Activated CD4-positive, alpha-beta T cell treated with anti-CD3 and anti-CD28 coated beads, Interleukin-2, amount 10 ng/mL, durations not matched to agents 7 days and 5 days (primary cell): ENCODE results near the gene SPTBN4. TPM values are rescaled to one million over a fixed set of nuclear protein-coding genes. Genes with fewer than 3 reads are reported as not detected.
"Not testable (repeated sequence)": the region's sequence is repeated elsewhere in the genome, so short reads cannot be mapped to it uniquely, and the experiment has no call there.

ENCODE experiments used
- CTCF ChIA-PET: fragments of 350-600 bp; sonication (Branson Sonifier 250); formaldehyde crosslinking; loops from one replicate; lab custom pipeline; 2021; ENCODE audit warnings: antibody characterized with exemption; lab: Charles Lee
- POLR2A ChIA-PET: fragments of 350-600 bp; sonication (Branson Sonifier 250); formaldehyde crosslinking; loops from one replicate; lab custom pipeline; 2021; ENCODE audit warnings: antibody characterized with exemption; lab: Charles Lee
- DNase-seq: peaks from one replicate; pipeline ENCODE4 v3.0.0-alpha.2; 2020
- H3K27ac Mint-ChIP-seq: one replicate; pipeline ENCODE4 v1.8.0; 2021; ENCODE audit warnings: mild to moderate bottlenecking, moderate library complexity, mixed read lengths
- H3K27me3 Mint-ChIP-seq: one replicate; pipeline ENCODE4 v1.8.0; 2021; ENCODE audit warnings: mixed read lengths
- H3K36me3 Mint-ChIP-seq: one replicate; pipeline ENCODE4 v1.8.0; 2021; ENCODE audit warnings: low read depth, mixed read lengths
- H3K4me1 Mint-ChIP-seq: one replicate; pipeline ENCODE4 v1.8.0; 2021; ENCODE audit warnings: mixed read lengths
- H3K4me3 Mint-ChIP-seq: one replicate; pipeline ENCODE4 v1.8.0; 2021; ENCODE audit warnings: mild to moderate bottlenecking, moderate library complexity, mixed read lengths
- H3K9me3 Mint-ChIP-seq: one replicate; pipeline ENCODE4 v1.8.0; 2021; ENCODE audit warnings: mixed read lengths
- total RNA-seq, 2 experiments: library from RNA; stranded (reverse); gene quantifications; one replicate each; pipeline ENCODE4 v1.2.3, GENCODE V29; 2021

SPTBN4 gene
- total RNA-seq, 2 experiments from 2014 or later = 0.23 to 0.50 TPM

DNA sequence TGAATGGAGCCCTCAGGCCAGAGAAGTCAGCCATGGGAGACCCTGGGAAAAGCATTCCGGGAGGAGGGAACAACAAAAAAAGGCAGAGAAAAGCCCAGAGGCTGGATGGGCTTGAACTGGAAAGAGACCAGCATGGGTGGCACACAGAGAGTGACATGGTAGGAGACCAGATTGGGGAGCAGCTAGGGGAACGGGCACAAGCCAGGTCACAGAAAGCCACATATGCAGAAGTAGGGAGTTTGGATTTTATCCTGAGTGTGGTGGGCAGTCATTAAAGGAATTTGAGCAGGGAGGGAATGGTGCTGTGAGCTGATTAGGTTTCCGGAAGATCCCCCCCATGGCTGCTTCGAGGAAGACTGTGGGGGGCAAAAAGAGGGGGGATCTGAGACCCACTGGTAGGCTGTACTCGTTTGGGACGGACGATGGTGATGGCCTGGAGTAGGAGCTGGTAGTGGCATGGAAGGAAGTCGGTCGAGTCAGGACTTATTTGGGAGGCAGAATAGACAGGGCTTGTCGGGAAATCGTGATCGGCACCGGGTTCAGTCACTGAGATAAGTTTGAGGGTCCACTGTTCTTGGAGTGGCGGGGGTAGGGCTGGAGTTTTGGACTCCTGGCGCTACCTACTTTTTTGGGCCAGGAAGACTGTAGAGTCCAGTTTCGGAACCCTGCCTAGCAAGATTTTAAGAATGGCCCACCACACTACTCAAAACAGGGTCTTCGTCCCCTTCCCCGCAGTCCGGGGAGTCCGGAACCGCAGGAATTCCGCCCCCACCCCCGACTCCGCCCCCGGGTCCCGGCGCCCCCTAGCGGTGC lies 42.0 kb upstream of the SPTBN4 start:
- H3K4me3 Mint-ChIP-seq = peak overlapping the region; percentile 99
- POLR2A ChIA-PET = no interaction called here
- no peaks in the 10 kb centered on the region for H3K27me3 Mint-ChIP-seq
- H3K27ac Mint-ChIP-seq = peak overlapping the region; percentile 98
- CTCF ChIA-PET = interaction anchor here (0.7 to 1.2 kb wide), 3 partner anchors 8 to 176 kb away, joined by 3 to 7 read pairs (median 3); partner anchors contain the start of gene LTBP4
- peaks cover 10% of the 10 kb centered on the region for H3K36me3 Mint-ChIP-seq
- H3K4me1 Mint-ChIP-seq = peaks cover 37% of the 10 kb centered on the region
- no peak for DNase-seq
- no peaks in the 10 kb centered on the region for H3K9me3 Mint-ChIP-seq

DNA sequence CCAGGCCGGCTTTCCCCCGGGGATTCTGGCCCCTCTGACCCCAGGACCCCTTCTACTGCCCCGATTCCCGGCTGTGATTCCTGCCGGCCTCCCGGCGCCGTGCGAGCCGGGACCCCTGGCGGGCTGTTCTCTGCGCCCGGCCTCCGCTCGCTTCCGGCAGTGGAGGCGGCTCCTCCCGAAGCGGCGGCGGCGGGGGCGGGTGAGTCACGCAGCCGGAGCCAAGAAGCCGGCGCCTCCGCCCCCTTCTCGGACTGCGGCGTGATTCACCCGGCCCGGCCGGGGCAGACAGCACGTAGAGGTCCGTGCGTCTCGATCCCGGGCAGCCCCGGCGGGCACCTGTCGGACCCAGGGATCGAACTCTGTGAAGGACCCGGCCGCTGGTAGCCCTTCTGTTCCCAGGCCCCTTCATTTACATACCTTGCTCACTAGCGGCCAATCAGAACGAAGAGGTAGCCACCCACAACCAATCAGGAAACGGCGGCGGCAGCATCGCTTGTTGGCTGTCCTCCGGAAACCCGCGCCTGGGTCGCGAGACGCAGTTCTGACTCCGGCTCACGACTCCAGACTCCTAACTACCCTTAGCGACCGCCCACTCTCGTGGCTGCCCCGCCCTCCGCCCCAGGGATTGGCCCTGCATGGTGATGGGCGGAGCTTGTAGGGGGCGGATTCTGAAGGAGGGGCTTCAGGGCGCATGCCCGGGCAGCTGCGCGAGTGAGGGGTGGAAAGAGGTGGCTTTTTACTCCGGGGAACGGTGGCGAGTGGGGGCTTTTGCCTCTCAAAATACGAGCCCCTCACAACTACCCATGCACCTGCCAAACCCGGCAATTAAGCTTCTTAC lies 41.1 kb upstream of the SPTBN4 start, which contains the start of gene SERTAD1:
Gene SERTAD1, minus strand, starts transcription at position 543 of the 838 bp plus-strand sequence. CDS start 2,446 bp downstream, outside the sequence.
- POLR2A ChIA-PET = no interaction called here
- H3K4me3 Mint-ChIP-seq = peak within 1 kb of the TSS; percentile 99
- no peaks in the 10 kb centered on the region for H3K9me3 Mint-ChIP-seq

GRCh38 chr19:40428197-40428596 lies 38.6 kb upstream of the SPTBN4 start:
- H3K36me3 Mint-ChIP-seq, H3K27me3 Mint-ChIP-seq, H3K9me3 Mint-ChIP-seq, DNase-seq, H3K4me3 Mint-ChIP-seq, H3K27ac Mint-ChIP-seq, POLR2A ChIA-PET: not testable (repeated sequence)
- peaks cover 23% of the 10 kb centered on the region for H3K4me1 Mint-ChIP-seq
- CTCF ChIA-PET = interaction anchor here (3.0 kb wide), 1 partner anchor 13 kb away, joined by 10 read pairs; no protein-coding TSS in a partner anchor

More for the DNA sequence above, 41.1 kb upstream of the SPTBN4 start, which contains the start of gene SERTAD1:
- CTCF ChIA-PET = interaction anchor here (0.5 to 3.0 kb wide), 8 partner anchors 8 to 394 kb away, joined by 3 to 20 read pairs (median 4); partner anchors contain the start of gene SERTAD3
- Mint-ChIP-seq H3K27ac (peak within 1 kb of the TSS; percentile 98), H3K4me1 (peaks cover 33% of the 10 kb centered on the region), H3K27me3 (no peaks in the 10 kb centered on the region), H3K36me3 (peaks cover 10% of the 10 kb centered on the region)
- peak; percentile 100 for DNase-seq

DNA sequence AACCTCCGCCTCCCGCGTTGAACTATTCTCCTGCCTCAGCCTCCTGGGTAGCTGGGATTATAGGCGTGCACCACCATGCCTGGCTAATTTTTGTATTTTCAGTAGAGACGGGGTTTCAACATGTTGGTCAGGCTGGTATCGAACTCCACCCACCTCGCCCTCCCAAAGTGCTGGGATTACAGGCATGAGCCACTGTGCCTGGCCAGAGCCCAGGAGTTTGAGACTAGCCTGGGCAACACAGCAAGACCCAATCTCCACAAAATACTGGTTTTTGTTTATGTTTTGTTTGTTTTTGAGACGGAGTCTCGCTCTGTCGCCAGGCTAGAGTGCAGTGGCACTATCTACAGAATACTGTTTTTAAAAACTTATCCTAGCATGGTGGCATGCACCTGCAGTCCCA lies 36.6 kb upstream of the SPTBN4 start:
- CTCF ChIA-PET = interaction anchor here (0.6 to 2.0 kb wide), 3 partner anchors 10 to 1448 kb away, joined by 4 to 6 read pairs (median 5); partner anchors contain the start of gene BLVRB
- H3K4me3 Mint-ChIP-seq, POLR2A ChIA-PET, H3K27ac Mint-ChIP-seq, H3K27me3 Mint-ChIP-seq, H3K9me3 Mint-ChIP-seq, DNase-seq, H3K36me3 Mint-ChIP-seq: not testable (repeated sequence)
- H3K4me1 Mint-ChIP-seq = peaks cover 22% of the 10 kb centered on the region

DNA sequence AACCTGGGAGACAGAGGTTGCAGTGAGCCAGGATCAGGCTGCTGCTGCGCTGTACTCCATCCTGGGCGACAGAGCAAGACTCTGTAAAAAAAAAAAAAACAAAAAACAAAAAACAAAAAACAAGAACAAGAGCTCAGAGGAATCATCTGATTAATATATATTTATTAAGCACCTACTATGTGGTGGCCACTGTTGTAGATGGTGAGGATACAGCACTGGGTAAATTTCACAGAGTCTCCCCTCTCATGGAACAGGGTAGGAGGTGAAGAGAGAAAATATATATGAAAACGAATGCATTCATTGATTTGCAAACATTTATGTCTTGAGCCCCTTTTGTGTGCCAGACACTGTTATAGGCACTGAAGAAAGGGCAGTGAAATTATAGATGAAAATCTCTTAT lies 35.1 kb upstream of the SPTBN4 start:
- POLR2A ChIA-PET = no interaction called here
- H3K4me1 Mint-ChIP-seq = peaks cover 17% of the 10 kb centered on the region
- no peaks in the 10 kb centered on the region for H3K27me3 Mint-ChIP-seq
- H3K4me3 Mint-ChIP-seq = no peak overlapping the region
- H3K36me3 Mint-ChIP-seq = no peaks in the 10 kb centered on the region
- CTCF ChIA-PET = interaction anchor here (0.6 to 2.0 kb wide), 2 partner anchors 34 to 1444 kb away, joined by 5 to 6 read pairs; partner anchors contain the start of gene BLVRB
- no peak for DNase-seq
- no peak overlapping the region for H3K27ac Mint-ChIP-seq
- H3K9me3 Mint-ChIP-seq = no peaks in the 10 kb centered on the region

DNA sequence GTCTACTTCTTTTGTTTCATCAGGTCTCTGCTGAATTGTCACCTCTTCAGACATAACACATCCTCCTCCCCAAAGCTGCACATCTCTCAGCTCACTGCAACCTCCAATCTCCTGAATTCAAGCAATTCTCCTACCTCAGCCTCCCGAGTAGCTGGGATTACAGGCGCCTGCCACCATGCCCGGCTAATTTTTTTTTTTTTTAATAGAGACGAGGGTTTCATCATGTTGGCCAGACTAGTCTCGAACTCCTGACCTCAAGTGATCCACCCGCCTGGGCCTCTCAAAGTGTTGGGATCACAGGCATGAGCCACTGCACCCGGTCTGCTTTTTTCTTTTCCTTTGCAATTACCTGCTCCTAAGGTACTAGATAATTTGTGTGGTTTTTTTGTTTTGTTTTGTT lies 34.0 kb upstream of the SPTBN4 start:
- H3K9me3 Mint-ChIP-seq, POLR2A ChIA-PET, DNase-seq, H3K36me3 Mint-ChIP-seq, H3K27me3 Mint-ChIP-seq: not testable (repeated sequence)
- Mint-ChIP-seq H3K4me1 (peaks cover 14% of the 10 kb centered on the region), H3K4me3 (peak overlapping the region; percentile 81), H3K27ac (peak overlapping the region; percentile 99)
- CTCF ChIA-PET = interaction anchor here (0.6 to 1.9 kb wide), 4 partner anchors 8 to 893 kb away, joined by 3 to 11 read pairs (median 3); no protein-coding TSS in a partner anchor

DNA sequence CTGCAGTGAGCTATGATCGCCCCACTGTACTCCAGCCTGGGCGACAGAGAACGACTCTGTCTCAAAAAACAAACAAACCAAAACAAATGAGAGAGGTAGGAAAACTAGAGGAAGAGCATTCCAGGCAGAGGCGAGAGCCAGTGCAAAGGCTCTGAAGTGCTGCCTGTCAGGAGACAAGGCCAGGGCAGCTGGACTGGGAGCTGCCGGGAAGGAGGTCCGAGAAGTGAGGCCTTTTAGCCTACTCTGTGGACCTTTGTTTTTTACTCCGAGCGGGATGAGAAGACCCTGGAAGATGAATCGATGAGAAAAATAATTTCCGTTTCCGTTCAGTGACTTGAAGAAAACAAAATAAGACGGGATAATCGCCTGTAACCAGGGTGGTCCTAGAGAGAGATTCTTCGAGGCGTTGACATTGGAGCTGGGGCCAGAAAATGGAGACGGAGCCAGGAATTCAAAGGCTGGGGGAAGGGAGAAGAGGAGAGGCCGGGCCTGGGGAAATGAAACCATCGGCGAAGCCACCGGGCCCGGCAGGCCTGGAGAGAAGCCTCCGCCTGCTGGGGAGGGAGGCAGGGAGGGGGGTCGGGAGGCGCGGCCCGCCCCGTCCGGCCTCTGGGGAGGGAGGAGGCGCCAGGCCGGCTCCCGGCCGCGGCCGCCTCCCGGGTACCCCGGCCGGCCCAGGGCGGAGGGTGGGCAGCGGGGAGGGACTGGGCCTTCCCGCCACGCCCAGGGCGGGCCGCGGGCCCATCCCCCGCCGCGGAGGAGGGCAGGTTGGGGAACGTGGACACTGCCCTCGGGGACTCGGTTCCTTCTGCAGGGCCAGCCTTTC lies 33.2 kb upstream of the SPTBN4 start:
- Mint-ChIP-seq H3K4me3 (peak overlapping the region; percentile 81), H3K27ac (peak overlapping the region; percentile 99), H3K27me3 (no peaks in the 10 kb centered on the region), H3K36me3 (no peaks in the 10 kb centered on the region), H3K9me3 (no peaks in the 10 kb centered on the region), H3K4me1 (peaks cover 14% of the 10 kb centered on the region)
- DNase-seq = peak; percentile 66
- POLR2A ChIA-PET = no interaction called here
- CTCF ChIA-PET = interaction anchor here (0.8 to 1.9 kb wide), 5 partner anchors 8 to 31 kb away, joined by 3 to 11 read pairs (median 3); no protein-coding TSS in a partner anchor

DNA sequence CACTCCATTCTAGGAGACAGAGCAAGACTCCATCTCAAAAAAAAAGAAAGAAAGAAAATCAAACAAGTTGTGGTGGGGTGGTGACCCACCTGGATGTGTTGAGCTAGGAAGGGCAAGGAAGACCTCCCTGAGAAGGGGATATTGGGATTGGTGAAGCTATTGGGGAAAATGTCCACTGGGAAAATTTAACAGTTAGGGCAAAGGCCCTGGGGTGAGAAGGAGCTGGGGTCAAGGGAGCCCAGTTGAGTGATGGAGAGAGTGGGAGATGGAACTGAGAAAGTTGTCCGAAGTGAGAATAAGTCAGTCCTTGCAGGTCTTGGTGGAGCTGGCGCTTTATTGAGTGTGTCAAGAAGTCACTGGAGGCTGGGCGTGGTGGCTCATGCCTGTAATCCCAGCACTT lies 28.5 kb upstream of the SPTBN4 start:
- H3K4me3 Mint-ChIP-seq = no peak overlapping the region
- H3K27me3 Mint-ChIP-seq = no peaks in the 10 kb centered on the region
- no peak for DNase-seq
- ChIA-PET CTCF (interaction anchor here (0.6 to 3.9 kb wide), 6 partner anchors 12 to 196 kb away, joined by 3 to 20 read pairs (median 4); partner anchors contain the start of genes PLD3 and SERTAD1), POLR2A (no interaction called here)
- H3K9me3 Mint-ChIP-seq = no peaks in the 10 kb centered on the region
- peaks cover 21% of the 10 kb centered on the region for H3K4me1 Mint-ChIP-seq
- peaks cover 8% of the 10 kb centered on the region for H3K36me3 Mint-ChIP-seq
- no peak overlapping the region for H3K27ac Mint-ChIP-seq

DNA sequence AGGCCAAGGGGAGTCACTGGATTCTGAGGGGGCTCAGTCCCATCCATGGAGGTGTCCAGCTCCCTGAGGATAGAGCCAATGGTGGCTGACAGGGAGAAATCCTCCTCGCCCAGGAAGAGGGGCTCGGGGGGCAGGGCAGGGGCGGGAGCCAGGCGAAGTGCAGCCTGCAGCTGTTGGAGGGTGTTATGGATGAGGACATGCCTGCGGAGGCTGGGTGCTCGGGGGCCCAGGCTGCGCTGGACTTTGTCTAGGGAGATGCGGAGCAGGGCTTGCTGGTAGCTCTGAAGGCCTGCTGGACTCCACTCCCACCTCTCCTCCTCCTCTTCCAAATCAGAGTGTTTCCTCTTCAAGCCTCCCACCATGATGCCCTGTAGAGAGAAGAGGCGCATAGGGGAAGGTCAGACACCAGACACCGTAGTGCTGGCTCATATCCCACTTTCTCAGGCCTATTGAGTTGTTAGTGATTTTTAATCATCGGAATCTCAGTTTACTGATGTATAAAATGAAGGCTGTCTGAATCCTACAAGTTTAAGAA lies 25.0 kb upstream of the SPTBN4 start:
- H3K27me3 Mint-ChIP-seq = no peaks in the 10 kb centered on the region
- ChIA-PET POLR2A (no interaction called here), CTCF (interaction anchor here (0.5 to 3.1 kb wide), 5 partner anchors 9 to 213 kb away, joined by 3 to 16 read pairs (median 7); partner anchors contain the start of genes BLVRB, SERTAD1 and SPTBN4)
- peaks cover 9% of the 10 kb centered on the region for H3K36me3 Mint-ChIP-seq
- peak overlapping the region; percentile 96 for H3K27ac Mint-ChIP-seq
- no peak for DNase-seq
- peak overlapping the region; percentile 97 for H3K4me3 Mint-ChIP-seq
- peaks cover 19% of the 10 kb centered on the region for H3K4me1 Mint-ChIP-seq
- no peaks in the 10 kb centered on the region for H3K9me3 Mint-ChIP-seq

DNA sequence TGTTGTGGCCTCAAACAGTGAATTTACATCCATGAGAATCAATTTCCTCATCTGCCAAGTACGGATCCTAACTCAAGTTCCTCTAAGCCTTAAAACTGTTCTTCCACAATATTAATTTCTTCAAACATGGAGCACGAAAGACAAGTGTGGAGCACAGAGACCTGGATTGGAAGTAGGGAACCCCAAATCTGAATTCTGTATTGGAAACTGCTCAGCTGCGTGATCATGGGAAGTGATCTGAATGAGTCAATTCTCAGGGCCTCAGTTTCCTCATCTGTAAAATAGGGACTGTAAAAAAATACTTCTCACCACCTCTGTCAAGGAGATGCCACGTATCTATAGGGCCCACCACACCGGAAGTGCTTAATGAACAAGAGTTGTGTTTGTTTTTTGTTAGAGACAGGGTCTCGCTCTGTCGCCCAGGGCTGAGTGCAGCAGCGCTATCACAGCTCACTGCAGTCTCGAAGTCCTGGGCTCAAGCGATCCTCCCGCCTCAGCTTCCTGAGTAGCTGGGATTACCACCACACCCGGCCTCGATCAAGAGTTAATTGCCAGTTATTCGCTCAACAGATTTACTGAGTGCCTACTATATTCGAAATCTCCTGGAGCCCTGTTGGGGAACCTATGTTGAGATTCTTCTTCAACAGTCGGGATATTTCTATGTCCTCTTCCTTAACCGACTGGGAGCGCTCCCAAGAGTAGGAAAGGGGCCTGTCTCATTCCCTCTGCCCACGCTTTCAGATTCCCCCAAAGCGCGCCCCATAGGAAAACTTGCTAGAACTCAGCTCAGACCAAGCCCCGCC lies 24.3 kb upstream of the SPTBN4 start:
- Mint-ChIP-seq H3K27ac (peak overlapping the region; percentile 96), H3K4me3 (peak overlapping the region; percentile 97), H3K36me3 (peaks cover 9% of the 10 kb centered on the region), H3K27me3 (no peaks in the 10 kb centered on the region), H3K9me3 (no peaks in the 10 kb centered on the region), H3K4me1 (peaks cover 19% of the 10 kb centered on the region)
- POLR2A ChIA-PET = interaction anchor here (0.6 kb wide), 1 partner anchor 855 kb away, joined by 3 read pairs; no protein-coding TSS in a partner anchor
- no peak for DNase-seq
- CTCF ChIA-PET = interaction anchor here (0.6 to 3.1 kb wide), 10 partner anchors 9 to 192 kb away, joined by 3 to 16 read pairs (median 3); partner anchors contain the start of genes BLVRB, SERTAD1 and SPTBN4
